Measurements from ENCODE around the gene PPP4R3A.

GRCh38 chr14:91501348-91501747, 8.8 kb downstream of the PPP4R3A start:
- TF ChIP-seq RFX5 (IDR thresholded peaks at IDR 0.05; ENCODE audit: low read depth, low read length): no peak
- no peak for TF ChIP-seq CEBPB (IDR thresholded peaks at IDR 0.05; ENCODE audit: low read depth, low read length)

All from IMR-90 (cell line).